ENCODE results near the gene HPCAL4. TPM values are rescaled to one million over a fixed set of nuclear protein-coding genes. Genes with fewer than 3 reads are reported as not detected.

Gene HPCAL4
- total and polyA plus RNA-seq, 9 of the 15 experiments (the other 6 are each of a cell fraction or from before 2014, with no cell fraction given): 0.01 to 0.04 (median 0.04) TPM; not detected in 4

- 0 out of 2 replicates have a peak, but pooled peaks have one; percentile 39 for TF ChIP-seq AFF4 (CRISPR knock-in tag; IDR thresholded peaks at IDR 0.05)
- peak in 1 of 2 experiments; percentile 93; a peak in 2 of 4 replicates for TF ChIP-seq NONO (IDR thresholded peaks at IDR 0.05; ENCODE audit: low read depth in 2 of 2, low read length in 1 of 2)
- peak in 1 of 2 experiments; percentile 60; a peak in 1 of 4 replicates for TF ChIP-seq TRIM24 (IDR thresholded peaks at IDR 0.05)
- TF ChIP-seq RBFOX2 (IDR thresholded peaks at IDR 0.05; ENCODE audit: low read depth, low read length): peak; percentile 67
- peak; percentile 43; the same call in 1 of the 2 replicates for TF ChIP-seq FOSL1 (tag; conservative IDR thresholded peaks at IDR 0.05)
- peak; percentile 39; the same call in 1 of the 2 replicates for TF ChIP-seq ESRRA (IDR thresholded peaks at IDR 0.05; ENCODE audit: borderline replicate concordance, low read depth)
- 0 out of 2 replicates have a peak, but pooled peaks have one; percentile 25 for TF ChIP-seq FOXO4 (CRISPR knock-in tag; IDR thresholded peaks at IDR 0.05)
- TF ChIP-seq MGA (IDR thresholded peaks at IDR 0.05): 0 out of 2 replicates have a peak, but pooled peaks have one; percentile 43
Measured at GRCh38 chr1:39639305-39640130, 51.7 kb downstream of the HPCAL4 start, which contains the start of gene HEYL (continued).
